Stimulated activated CD4-positive, alpha-beta T cell treated with anti-CD3 and anti-CD28 coated beads, Interleukin-1b, Interleukin-23, amount 100 ng/mL, for 1 hour (primary cell): ENCODE data around the gene ARHGAP5.

Experiments
- DNase-seq, 2 donors: peaks; one replicate each; pipeline ENCODE4 v3.0.0-alpha.2; 2020; ENCODE audit warnings: low read depth in 2 of 2

The ARHGAP5 gene

DNA sequence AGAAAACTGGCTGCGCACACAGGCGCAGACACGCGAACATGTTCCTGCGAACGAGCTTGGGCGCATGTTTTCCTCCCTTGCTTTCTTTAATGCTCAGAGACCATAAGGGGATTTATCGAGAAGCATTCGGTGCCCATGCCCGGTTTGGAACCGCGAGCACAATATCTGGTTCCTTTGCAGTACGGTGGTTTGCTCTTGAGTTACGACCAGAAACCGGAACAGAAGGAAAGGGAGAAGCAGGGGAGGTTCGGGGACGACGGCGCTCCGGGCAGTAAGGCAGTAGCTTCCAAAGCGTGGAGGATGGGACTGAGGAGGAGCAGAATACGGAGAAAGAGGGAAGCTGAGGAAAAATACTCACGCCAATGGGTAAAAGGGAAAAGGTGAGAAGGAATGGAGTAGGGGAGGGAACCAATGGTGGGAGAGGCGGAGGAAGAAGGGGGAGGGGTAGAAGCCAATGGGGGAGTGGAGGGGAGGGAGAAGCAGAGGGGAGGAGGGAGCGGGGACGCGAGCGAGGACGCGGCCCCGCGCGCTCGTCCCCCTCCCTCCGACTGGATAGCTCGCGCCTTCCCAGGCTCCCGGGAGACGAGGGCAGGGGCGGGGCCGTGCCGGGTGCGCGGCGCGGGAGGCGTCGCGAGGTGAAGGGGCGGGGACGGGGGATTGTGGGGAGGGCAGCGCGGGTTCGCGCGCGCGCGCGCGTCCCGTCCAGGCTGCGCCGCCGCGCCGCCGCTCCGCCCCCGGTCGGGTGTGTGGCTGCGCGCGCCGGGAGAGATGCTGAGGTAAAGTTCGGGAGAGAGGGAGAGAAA, 625 bp upstream of the ARHGAP5 start:
- peak; percentile 46 to 47 for DNase-seq

DNA sequence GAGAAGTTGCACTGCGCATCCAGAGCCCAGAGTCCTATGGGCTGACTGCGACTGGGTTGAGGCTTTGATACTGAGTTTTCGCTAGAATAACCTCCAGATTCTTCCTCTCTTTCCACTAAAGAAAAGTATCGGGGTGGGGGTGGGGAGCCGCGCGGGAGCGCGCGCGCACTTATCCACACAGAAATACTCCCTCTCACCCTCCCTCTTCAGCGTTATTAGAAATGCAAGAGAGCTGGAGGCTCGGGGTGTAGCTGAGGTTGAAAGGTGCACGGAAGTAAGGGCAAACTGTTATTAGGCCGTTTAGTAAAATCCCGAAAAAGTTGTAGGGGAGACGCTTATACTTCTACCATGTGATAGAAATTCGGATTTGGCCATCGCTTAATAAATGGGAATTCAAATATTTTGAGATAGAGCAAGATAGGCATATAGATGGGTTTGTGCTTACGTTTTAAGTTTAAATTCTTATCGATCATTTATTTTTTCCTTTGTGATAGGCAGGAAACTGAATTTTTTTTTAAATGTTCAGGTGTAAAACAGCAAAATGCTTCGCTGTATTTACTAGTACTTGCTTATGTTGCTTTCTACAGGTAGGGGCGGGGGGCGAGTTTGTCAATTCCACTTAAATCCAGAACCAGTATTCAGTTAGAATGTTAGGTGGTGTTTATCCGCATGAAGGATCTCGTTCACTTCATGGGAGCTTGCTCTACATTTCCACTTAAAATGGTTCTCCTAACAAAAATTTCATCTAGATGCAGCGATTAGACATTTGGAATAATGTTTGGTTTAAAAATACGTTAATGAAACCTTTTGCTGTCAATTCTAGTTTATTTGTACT, 1.1 kb downstream of the ARHGAP5 start:
- no peak for DNase-seq

DNA sequence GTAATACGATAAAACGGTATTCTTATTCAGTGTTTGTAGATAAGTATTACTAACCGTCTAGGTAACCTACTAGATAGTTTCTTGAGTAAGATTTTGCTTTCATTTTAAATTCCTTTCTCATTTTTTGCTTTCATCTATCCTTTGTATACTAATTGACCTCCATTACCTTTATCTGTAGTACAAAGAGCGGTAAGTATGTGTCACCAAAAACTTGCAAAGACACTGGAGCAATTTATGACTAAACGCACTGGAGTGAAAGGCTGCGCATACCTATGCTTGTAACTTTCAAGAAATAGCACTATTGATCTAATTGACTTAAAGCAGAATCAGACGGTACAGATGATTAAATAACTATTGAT, 1.7 kb downstream of the ARHGAP5 start:
- no peak for DNase-seq

DNA sequence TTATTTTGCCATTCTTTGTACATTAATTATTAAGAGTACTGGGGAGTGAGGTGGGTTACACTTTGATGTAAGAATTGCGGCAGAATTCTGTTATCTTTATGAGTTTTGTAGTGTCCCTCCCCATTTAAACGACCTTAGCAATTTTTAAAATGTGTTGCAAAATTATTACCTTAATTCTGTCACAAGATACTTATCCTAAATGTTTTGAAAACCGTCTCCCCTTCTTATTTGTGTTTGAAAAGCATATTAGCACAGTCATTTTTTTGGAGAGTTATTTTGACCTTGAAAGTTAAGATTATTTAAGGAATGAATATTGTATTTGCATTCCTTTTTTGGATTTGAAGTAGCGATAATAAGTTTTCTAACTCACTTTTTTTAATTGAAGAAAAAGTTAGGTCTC, 2.2 kb downstream of the ARHGAP5 start:
- DNase-seq: no peak

DNA sequence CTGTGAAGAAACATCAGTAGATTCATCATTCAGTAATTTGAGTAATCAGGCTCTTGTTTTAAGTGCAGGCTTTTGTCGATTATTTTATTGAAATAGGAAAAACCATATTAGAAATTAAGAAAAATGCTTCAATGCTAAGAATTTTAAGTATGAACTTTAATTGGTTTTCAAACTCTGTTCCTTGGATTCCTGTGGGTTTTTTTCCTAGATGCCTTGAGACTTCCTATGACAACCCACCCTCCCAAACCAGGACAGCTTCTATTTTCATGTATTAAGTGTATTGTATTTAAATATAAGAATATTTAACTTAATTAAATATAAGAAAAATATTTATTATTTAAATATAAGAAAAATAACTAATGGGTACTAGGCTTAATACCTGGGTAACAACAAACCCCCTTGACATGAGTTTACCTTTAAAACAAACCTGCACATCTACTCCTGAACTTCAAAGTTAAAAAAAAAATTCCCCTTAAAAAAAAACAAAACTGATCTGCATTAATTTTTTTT, 3.0 kb downstream of the ARHGAP5 start:
- DNase-seq: no peak

DNA sequence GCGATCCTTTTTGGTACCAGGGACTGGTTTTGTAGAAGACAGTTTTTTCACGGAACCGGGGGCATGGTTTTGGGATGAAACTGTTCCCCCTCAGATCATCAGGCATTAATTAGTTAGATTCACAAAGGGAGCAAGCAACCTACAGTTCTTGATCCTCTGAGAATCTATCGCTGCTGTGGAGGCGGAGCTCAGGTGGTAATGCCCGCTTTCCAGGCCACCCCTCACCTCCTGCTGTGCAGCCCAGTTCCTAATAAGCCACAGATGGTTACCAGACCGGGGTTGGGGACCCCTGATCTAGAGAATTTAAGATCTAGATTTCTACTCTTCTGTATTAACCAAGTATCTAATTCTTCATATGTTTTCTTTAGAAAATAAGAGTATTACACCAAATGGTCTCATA, 4.8 kb downstream of the ARHGAP5 start:
- DNase-seq: no peak

DNA sequence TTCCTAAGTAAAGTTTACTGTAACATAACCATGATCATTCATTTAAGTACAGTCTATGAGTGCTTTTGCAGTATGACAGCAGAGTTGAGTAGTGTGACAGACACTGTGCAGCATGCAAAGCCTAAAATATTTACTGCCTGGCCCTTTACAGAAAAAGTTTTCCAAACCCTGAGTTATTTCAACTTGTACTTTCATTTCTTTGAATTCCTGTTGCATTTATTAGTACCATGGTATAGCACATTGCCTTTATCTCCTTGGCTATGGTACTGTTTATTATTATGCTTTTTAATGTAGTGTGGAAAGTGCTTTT, 6.2 kb downstream of the ARHGAP5 start:
- DNase-seq: no peak

DNA sequence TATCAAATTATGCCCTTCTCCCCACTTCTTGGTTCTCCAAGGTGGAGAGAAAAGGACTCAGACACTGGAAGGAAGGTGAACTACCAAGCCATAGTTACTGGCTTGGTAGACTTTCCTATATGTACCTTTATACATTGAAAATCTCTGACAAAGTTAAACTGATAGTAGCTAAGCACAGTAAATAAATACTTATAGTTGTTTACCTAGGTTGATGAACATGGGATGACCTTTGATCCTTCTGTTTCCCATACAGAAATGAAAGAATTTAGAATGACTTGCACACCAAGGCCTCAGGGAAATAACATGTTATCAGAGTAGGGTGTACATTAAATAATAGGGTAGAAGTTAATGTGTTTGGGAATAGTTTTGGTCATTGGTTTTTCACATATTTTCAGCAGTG, 6.7 kb downstream of the ARHGAP5 start:
- DNase-seq: no peak

DNA sequence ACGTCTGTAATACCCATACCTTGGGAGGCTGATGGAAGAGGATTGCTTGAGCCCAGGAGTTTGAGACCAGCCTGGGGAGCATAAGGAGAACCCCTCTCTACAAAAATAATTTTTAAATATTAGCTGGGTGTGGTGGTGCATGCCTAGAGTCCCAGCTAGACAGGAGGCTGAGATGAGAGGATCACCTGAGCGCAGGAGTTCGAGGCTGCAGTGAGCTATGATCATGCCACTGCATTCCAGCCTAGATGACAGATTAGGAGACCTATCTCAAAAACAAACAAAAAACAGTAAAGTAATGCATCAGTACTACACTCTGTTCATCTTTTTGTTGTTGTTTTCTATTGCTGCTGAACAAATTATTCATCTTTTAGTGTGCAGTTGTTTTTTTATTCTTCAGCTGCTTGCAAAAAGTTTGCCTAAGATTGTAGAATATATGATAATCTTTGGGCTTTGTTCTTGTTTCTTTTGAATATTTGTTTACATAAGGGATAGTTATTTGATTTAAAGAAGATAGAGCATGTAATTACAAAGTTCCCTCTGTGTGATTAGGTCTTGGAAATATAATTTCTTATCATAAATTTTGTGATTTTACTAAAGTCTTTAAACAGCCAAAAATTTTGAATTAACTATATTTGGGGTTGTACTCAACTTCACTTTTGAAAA, 8.2 kb downstream of the ARHGAP5 start:
- DNase-seq: no peak

DNA sequence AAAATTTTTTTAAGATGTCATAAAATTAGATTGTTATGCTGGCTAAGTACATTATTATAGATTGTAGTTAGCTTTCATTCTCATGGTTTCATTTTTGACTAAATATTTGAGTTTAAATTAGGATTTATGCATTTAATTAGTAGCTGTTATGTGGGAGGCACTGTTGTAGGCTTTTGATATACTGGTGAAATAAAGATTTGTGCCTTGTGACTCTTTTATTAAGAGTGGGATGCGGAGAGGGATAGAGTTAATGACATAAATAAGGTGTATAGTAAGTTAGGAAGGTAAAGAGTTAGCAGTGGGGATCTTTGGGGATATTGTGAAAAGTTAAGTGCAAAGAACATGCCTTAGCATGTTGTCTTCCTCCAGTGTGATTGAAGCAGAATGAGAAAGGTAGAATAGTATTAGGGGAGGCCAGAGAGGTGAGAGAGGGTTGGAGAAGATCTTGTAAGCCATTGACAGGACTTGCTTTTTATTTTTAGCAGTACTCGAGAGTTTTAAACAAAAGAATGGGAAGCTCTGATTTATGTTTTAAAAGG, 8.8 kb downstream of the ARHGAP5 start:
- no peak for DNase-seq

DNA sequence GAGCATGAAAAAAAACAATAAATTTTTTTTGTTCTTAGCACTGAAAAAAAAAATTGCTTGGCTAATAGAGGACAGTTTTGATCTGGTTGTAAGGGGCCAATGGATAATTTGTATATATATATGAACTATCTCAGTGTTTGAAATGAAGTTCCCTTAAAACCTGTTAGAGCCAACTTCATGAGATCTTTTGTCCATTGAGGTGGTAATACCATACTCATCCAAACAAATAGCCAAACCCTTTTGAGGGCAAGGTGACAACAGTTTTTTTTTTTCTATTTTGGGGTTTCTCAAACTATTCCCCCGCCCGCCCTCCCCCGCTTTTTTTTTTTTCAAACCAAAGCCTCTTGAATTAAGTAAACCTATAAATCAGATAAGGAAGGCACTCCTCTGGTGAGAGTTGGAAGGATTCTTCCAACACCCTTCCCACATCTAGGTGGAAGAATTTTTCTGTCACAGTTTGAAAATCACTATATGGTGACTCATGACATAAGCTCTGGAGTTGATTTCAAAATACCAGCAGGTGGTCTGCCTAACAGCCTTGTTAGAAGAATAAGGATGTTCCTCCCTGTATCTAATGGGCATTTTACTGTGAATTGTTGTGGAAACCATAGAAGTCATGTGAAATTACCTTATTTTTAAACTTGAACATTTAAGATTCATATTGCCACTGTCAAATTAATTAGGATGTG, 10.2 kb downstream of the ARHGAP5 start:
- DNase-seq: no peak

DNA sequence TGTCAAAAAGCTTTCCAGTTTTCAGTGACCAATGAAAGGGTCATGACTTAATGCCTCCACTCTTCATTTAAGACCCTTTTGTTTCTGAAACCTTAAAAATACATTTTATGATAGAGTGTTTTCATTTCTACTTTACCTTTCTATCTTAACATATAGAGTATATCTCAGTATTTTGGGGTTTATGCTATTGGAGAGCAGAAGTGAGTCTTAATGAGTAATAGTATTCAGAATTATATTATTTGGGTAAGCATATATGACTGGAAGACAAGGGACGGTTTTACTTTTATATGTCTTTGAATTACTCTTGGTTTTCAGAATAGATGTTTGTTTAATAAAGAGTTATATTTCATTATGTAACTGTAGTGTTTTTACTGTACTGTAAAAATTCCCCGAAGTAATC, 10.8 kb downstream of the ARHGAP5 start:
- DNase-seq: no peak

DNA sequence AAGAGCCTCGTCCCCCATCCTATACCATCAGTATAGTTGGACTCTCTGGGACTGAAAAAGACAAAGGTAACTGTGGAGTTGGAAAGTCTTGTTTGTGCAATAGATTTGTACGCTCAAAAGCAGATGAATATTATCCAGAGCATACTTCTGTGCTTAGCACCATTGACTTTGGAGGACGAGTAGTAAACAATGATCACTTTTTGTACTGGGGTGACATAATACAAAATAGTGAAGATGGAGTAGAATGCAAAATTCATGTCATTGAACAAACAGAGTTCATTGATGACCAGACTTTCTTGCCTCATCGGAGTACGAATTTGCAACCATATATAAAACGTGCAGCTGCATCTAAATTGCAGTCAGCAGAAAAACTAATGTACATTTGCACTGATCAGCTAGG, 13.6 kb downstream of the ARHGAP5 start:
- no peak for DNase-seq

DNA sequence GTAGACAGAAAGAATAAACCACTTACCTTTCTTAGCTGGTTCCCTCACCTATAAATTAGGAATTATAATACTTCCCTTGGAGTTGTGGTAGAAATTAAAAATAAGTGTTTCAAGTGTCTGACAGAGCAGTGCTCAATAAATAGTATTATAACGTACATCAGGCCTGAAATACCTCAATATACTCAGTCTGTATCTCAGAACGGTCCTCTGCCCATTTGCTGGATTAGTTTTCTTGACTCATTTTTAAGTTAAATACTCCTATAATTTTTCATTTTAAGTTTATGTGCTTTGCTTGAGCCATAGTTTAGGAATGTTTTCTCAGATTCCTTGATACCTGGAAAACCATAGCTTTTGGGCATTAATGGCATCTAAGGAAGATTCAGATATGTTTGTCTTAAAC, 22.4 kb downstream of the ARHGAP5 start:
- DNase-seq: no peak

DNA sequence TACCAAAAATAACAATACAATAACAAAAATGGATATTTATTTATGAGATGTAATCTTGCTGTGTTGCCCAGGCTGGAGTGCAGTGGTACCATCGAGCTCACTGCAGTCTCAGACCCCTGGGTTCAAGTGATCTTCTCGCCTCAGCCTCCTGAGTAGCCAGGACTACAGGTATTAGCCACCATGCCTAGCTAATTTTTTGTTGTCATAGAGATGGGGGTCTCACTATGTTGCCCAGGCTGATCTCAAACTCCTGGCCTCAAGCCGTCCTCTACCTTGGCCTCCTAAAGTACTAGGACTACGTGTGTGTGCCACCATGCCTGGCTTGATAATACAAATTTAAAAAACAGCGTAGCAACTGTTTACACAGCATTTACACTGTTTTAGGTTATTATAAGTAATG, 23.1 kb downstream of the ARHGAP5 start:
- no peak for DNase-seq

DNA sequence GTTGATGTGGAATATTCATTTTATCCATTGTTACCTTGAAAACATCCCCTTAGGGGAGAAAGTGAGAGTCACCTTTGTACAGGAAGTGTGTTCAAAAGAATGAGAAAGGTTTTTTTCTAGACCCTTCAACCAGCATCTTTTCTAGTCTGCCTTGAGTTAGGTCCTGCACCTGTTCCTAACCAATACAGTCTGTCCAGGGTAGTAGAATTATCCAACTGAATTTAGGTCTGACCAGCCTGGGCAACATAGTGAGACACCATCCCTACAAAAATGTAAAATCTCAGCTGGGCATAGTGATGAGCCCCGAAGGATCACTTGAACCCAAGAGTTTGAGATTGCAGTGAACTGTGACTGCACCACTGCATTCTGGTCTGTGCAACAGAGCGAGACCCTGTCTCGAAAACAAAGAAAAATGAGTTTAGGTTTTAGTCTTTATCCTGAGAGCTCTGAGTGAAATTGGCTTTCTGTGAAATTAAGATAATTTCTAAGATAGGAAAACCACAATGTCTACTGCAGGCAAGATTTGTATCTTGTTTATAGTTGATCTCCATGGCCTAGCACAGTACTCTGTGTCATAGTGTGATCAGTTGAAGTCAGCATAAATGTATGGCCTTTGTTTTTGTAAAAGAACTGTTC, 25.2 kb downstream of the ARHGAP5 start:
- DNase-seq: no peak

DNA sequence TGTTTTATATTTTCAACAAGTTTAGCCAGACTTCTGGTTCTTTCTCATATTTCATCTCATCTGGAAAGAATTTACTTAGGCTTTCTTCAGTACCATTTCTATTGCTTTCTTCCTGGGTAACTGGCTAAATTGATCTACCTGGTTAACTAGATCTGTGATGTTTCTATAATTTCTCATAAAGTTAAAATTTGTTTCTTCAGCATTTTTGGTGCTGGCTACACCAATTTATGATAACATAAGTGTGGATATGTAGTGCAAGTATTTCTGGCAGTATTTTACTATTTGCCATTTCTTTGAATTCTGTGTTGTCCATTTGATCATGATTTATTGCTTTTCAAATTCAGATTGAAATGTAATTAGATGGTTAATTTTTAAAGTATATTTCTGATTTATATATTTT, 25.9 kb downstream of the ARHGAP5 start:
- no peak for DNase-seq

DNA sequence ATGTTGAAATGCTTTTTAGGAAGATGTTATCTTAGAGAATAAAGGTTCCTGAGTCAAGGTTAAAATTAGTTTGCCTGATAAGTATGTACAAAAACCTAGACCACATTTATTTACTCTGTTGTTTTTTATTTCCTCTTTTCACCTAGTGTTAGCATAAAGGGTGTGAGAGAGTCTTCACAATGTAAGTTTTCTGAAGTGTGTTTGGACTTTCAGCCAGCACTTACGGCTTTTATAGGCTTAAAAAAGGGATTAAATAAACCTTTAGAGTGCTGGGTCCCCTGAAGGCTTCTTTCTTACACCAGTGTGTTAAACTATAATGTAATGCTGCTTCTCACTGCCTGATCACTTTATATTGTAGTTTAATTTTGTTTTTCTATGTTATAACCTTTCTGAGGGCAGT, 27.2 kb downstream of the ARHGAP5 start:
- DNase-seq: no peak

DNA sequence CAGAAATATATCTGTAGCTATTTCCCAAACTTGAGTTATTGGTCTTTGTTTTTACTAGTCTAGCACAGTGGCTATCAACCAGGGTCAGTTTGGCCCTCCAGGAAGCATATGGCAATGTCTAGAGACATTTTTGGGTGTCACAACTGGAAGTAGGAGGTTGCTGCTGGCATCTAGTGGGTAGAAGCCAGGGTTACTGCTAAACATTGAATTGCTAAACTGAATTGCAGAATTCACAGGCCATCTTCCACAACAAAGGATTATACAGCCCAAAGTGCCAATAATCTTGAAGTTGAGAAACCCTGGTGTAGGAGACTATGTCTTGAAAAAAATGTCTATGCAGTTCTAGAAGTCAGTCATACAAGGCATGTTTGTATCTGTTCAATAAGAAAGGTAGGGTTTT, 27.7 kb downstream of the ARHGAP5 start:
- no peak for DNase-seq

DNA sequence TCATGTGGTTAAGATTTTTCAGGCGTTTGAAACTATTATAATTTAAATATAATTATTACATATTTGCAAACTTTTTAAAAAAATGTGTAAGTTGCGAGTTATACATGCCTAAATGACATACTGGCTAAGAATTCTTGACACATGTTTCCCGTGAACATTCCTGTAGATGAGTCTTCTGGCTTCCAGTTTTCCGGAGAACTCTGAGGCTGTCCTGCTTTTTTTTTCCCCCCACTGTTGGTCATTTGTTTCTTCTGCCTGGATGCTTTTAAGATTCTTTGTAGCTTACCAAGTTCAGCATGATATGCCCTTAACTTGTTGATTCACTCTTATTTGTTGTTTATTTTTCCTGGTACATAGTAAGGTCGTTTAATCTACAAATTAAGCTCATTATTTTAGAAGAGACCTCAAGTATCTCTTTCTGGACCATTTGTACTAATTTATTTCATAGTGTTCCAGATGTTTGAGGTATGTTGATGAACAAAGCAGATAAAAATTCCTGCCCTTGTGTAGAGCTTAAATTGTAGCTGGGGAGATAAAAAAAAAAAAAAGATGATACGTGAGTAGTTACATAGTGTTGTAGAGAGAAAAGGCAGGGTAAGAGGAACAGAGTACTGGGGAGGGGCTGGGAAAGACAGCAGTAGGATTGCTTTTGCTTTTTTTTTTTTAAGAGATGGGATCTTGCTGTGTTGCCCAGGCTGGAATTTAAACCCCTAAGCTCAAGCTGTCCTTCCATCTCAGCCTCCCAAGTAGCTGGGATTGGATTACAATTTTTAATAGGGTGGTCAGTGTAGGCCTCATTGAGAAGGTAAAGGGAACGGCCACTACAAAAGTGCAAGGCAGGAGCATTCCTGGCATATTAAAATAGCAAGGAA, 32.8 kb downstream of the ARHGAP5 start:
- DNase-seq: no peak

DNA sequence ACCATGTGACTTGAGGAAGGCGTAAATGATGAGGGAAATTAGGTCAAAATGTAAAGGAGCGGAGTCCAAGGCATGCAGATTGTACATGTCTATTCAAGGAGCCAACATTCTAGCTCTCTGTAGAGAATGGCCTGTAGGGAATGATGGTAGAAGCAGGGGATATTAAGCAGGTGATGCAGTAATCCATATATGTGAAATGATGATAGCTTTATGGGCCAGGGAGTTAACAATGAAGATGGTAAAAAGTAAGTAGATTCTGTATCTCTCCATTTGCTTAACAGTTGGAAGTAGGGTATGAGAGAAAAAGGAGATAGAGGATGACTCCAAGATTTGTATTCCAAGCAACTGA, 33.4 kb downstream of the ARHGAP5 start:
- DNase-seq: no peak
